Astrocyte of the cerebellum (primary cell): Measurements from ENCODE around the gene CDH4.

ENCODE experiments used
- DNase-seq: peaks from one replicate; pipeline ENCODE4 v3.0.0-alpha.2; 2011; ENCODE audit warnings: low read depth
- H3K4me3 ChIP-seq: 2 replicates; pipeline ENCODE4 v1.5.1; 2011; ENCODE audit warnings: mild to moderate bottlenecking, low read depth, low read length, moderate library complexity
- in situ Hi-C: cut with HindIII; loops from 2 replicates; pipeline ENCODE4 v1.10.0; 2017; ENCODE audit warnings: low sequenced_read_pairs
- TF ChIP-seq, protein P1 (sequence below): IDR thresholded peaks from 2 replicates; pipeline ENCODE4 v1.5.1; 2012; ENCODE audit warnings: low read length, low read depth, moderate library complexity, mild to moderate bottlenecking; ENCODE audit errors: missing control alignments

The CDH4 gene

GRCh38 chr20:61697666-61698597 lies 445.9 kb downstream of the CDH4 start:
- no peak for DNase-seq
- H3K4me3 ChIP-seq = no peak overlapping the region
- TF ChIP-seq, protein P1, sequence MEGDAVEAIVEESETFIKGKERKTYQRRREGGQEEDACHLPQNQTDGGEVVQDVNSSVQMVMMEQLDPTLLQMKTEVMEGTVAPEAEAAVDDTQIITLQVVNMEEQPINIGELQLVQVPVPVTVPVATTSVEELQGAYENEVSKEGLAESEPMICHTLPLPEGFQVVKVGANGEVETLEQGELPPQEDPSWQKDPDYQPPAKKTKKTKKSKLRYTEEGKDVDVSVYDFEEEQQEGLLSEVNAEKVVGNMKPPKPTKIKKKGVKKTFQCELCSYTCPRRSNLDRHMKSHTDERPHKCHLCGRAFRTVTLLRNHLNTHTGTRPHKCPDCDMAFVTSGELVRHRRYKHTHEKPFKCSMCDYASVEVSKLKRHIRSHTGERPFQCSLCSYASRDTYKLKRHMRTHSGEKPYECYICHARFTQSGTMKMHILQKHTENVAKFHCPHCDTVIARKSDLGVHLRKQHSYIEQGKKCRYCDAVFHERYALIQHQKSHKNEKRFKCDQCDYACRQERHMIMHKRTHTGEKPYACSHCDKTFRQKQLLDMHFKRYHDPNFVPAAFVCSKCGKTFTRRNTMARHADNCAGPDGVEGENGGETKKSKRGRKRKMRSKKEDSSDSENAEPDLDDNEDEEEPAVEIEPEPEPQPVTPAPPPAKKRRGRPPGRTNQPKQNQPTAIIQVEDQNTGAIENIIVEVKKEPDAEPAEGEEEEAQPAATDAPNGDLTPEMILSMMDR = no peak
- in situ Hi-C loops = no loop called here

DNA sequence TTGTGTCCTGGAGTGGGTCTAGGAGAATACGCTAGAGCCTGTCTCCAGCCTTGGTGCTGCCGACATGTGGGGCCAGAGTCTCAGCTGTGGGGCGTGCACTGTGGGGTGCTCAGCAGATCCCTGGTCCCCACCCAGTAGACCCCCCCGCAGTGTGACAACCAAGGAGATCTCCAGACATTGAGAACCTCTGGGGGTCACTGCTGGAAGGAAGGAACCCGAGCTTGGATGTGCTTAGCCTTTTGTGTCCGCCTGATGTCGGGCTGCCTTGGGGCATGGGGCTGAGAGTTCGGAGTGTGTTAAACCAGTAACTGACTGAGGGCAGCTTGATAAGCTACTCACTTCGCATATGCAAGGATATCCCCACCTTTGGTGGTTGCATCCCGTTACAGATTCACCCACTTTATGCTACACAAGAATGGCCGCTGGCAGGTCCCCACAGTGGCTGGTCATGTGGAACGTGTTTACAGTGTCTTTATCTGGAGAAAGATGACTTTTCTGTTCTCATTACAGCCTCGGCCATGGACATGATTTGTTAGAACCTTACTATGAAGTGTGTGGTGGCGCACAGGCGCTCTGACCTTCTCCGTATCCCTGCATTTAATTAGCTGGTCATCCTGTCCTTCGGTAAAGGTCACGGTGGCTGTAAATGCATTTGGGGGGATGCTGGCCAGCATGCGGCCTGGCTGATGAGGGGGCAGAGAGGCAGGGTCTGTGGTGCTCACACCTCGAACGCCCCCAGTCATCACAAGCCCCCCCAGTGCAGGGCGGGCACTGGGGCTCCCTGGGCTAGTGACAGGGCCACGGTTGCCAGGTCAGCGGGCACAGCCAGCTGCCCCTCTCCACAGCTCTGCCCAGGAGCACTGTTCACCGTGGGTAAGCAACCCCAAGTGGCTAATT lies 446.8 kb downstream of the CDH4 start:
- in situ Hi-C loops = no loop called here
- no peak overlapping the region for H3K4me3 ChIP-seq
- TF ChIP-seq, protein P1 = no peak
- DNase-seq = no peak

DNA sequence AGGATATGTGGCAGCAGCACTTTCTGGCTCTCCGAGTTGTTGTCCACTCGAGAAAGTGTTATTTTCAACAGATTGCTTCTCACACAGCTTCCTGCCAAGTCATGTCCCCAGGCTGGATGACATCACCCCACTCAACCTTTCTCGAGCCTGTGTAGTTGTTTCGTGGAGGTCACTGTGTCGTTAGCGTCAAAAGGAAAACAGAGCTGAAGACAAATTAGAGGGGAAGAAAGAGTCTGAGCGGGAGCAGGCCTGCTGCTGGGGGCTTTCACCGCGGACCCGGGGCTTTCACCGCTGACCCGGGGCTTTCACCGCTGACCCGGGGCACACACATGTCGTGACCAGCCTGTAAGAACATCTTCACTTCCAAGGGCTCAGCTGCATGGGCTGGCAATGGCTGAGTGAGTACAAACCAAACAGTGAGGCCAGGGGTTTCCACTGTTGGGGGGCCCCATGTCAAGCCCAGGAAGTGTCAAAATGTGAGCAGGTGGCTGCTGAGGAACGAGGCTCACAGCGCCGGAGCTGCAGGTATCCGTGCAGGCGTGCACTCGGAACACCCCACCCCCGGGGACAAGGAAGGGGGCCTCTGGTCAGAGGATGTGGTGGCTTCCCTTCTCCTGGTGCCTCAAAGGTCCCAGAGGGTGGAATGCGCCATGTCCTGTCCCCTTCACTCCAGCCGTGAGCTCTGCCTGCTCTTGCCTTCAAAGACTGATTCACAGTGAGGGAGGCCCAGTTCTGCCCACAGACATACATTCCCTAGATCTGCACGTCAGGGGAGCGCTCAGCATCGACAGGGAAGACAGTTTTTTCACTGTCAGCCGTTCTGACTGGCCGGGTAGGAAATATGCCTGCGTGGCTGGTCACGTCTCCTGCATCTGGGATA lies 447.7 kb downstream of the CDH4 start:
- TF ChIP-seq, protein P1 = no peak
- in situ Hi-C loops = no loop called here
- DNase-seq = no peak
- no peak overlapping the region for H3K4me3 ChIP-seq

GRCh38 chr20:61700595-61701140 lies 448.6 kb downstream of the CDH4 start:
- DNase-seq = no peak
- in situ Hi-C loops = no loop called here
- no peak overlapping the region for H3K4me3 ChIP-seq
- TF ChIP-seq, protein P1 = no peak

- DNase-seq = no peak
- TF ChIP-seq, protein P1 = no peak
- no peak overlapping the region for H3K4me3 ChIP-seq
- in situ Hi-C loops = no loop called here
Observed at GRCh38 chr20:61701401-61701800, 449.3 kb downstream of the CDH4 start.
